ENCODE results near the gene UNC119.

DNA sequence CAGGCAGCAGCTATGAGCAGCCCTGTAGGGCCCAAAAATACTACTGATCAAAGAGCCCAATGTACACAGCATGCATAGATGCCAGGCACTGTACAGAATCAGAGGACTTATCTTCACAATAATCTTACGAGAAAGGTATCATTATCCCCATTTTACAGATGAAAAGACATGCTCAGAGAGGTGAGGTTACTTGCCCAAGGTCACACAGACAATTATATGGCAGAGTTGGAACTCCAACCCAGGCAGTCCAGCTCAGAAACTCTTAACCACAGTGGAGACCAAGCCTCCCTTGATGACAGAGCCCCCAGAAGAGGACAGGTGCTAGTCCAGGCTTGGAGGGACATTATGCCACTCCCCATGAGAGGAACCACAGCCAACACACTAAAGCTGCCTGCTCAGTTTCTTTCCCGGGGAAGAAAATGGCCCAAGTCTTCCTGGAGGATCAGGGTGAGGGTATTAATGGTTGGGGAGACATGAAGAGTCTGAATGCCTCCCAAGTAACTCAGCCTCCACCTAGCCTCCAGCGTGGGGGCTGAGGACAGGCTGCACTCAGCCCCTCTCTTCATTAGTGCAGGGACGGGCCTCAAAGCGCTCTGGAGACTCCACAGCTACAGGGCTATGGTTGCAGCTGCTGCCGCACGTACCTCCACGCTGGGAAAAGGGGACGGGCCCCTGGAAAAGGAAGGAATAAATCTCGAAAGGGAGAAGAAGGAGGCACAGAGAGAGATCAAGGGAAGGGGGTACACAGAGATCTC, 826 bp downstream of the UNC119 start:
- TF ChIP-seq CTCF (optimal IDR thresholded peaks at IDR 0.05 in 1 of 3, IDR thresholded peaks at IDR 0.05 in 1 of 3, conservative IDR thresholded peaks at IDR 0.05 in 1 of 3; ENCODE audit: extremely low read depth in 1 of 3, insufficient read depth in 2 of 3, low read length in 3 of 3), result no peak
- TF ChIP-seq EZH2 (IDR thresholded peaks at IDR 0.05; ENCODE audit: low read length), result no peak
